Measurements from ENCODE around the gene ARID5A. TPM values are rescaled to one million over a fixed set of nuclear protein-coding genes. Genes with fewer than 3 reads are reported as not detected.

ARID5A gene
- total RNA-seq (100 to 1,000 TPM; 326 to 342 TPM), total RNA-seq (55.2 to 653 (median 164) reads per million in 172 experiments)
- 52.6 TPM for polyA plus RNA-seq (2013, experiment 1 of 2)
- 52.7 TPM for polyA plus RNA-seq (2013, experiment 2 of 2)

- Mint-ChIP-seq H3K36me3 (ENCODE audit: low read depth) (peaks cover 45% of the 10 kb centered on the region), H3K9me3 (no peaks in the 10 kb centered on the region), H3K4me1 (ENCODE audit: low read depth) (peaks cover 60% of the 10 kb centered on the region), H3K27me3 (no peaks in the 10 kb centered on the region), H3K27ac (peak within 1 kb of the TSS; percentile 99), H3K4me3 (peak within 1 kb of the TSS; percentile 99)
- no peaks in the 10 kb centered on the region for H3K27me3 ChIP-seq (ENCODE audit: control insufficient read depth in 1 of 2, insufficient read depth in 2 of 2, low read length in 2 of 2)
- TF ChIP-seq CTCF (IDR thresholded peaks at IDR 0.05): peak; percentile 53
- peak; percentile 88 to 95 (median 91) for DNase-seq
- peaks cover 76% of the 10 kb centered on the region for H3K4me1 ChIP-seq (ENCODE audit: insufficient read depth, low read length)
- ATAC-seq (ENCODE audit: poor library complexity): peak; percentile 48
- H3K4me3 ChIP-seq (ENCODE audit: low read length): peak within 1 kb of the TSS; percentile 90
- CTCF ChIA-PET: interaction anchor here (1.0 to 6.4 kb wide), 3 partner anchors 18 to 129 kb away, joined by 3 to 54 read pairs (median 3); no protein-coding TSS in a partner anchor
- intact Hi-C loops (cut with DNase I, micrococcal nuclease): loop anchor here (2.0 to 10.0 kb wide), 10 partner anchors 49 to 1108 kb away; partner anchors contain the start of genes DUSP2 (in 2 of the 2), KANSL3 (in 2 of the 2), CNNM3 (in 1 of the 2) and CNNM4 (in 1 of the 2)
- peaks cover 16% of the 10 kb centered on the region for H3K36me3 ChIP-seq (ENCODE audit: insufficient read depth, low read length)
- H3K27ac ChIP-seq (ENCODE audit: low read depth in 1 of 2, low read length in 2 of 2): peak within 1 kb of the TSS; percentile 88 to 99
- POLR2A ChIA-PET: interaction anchor here (0.6 to 7.1 kb wide), 32 partner anchors 8 to 1463 kb away, joined by 3 to 180 read pairs (median 7); partner anchors contain the start of genes ANKRD36C, ANKRD39, CNNM3 and DUSP2
- no peaks in the 10 kb centered on the region for H3K9me3 ChIP-seq (ENCODE audit: control insufficient read depth in 1 of 2, insufficient read depth in 1 of 2, low read length in 2 of 2)
These were observed at the start of gene ARID5A for GRCh38 chr2:96536445-96537065. Gene ARID5A (plus strand): TSS chr2:96536752. CDS start chr2:96536827, 75 bp downstream.

GRCh38 chr2:96489261-96489660 is 47.3 kb upstream of the ARID5A start:
- peaks cover 0 to 4% of the 10 kb centered on the region in 2 experiments for H3K9me3 ChIP-seq (ENCODE audit: control insufficient read depth in 1 of 2, insufficient read depth in 1 of 2, low read length in 2 of 2)
- no peak overlapping the region for H3K4me3 ChIP-seq (ENCODE audit: low read length)
- Mint-ChIP-seq H3K27ac (no peak overlapping the region), H3K4me3 (no peak overlapping the region), H3K9me3 (peaks cover 3% of the 10 kb centered on the region), H3K27me3 (no peaks in the 10 kb centered on the region), H3K4me1 (ENCODE audit: low read depth) (peaks cover 23% of the 10 kb centered on the region), H3K36me3 (ENCODE audit: low read depth) (peaks cover 1% of the 10 kb centered on the region)
- DNase-seq: no peak
- peaks cover 14% of the 10 kb centered on the region for H3K4me1 ChIP-seq (ENCODE audit: insufficient read depth, low read length)
- POLR2A ChIA-PET: no interaction called here
- CTCF ChIA-PET: no interaction called here
- H3K36me3 ChIP-seq (ENCODE audit: insufficient read depth, low read length): no peaks in the 10 kb centered on the region
- intact Hi-C loops (cut with DNase I, micrococcal nuclease): loop anchor here in 1 of 2 experiments (5.0 kb wide), 2 partner anchors 48 to 82 kb away; partner anchors contain the start of gene ARID5A
- no peak for TF ChIP-seq CTCF (IDR thresholded peaks at IDR 0.05)
- no peak for ATAC-seq (ENCODE audit: poor library complexity)
- H3K27me3 ChIP-seq (ENCODE audit: control insufficient read depth in 1 of 2, insufficient read depth in 2 of 2, low read length in 2 of 2): no peaks in the 10 kb centered on the region
- H3K27ac ChIP-seq (ENCODE audit: low read depth in 1 of 2, low read length in 2 of 2): no peak overlapping the region

GRCh38 chr2:96489663-96490062 is 46.9 kb upstream of the ARID5A start:
- H3K4me1 ChIP-seq (ENCODE audit: insufficient read depth, low read length): peaks cover 14% of the 10 kb centered on the region
- no peak for TF ChIP-seq CTCF (IDR thresholded peaks at IDR 0.05)
- intact Hi-C loops (cut with DNase I, micrococcal nuclease): loop anchor here in 1 of 2 experiments (5.0 kb wide), 2 partner anchors 48 to 82 kb away; partner anchors contain the start of gene ARID5A
- H3K4me1 Mint-ChIP-seq (ENCODE audit: low read depth): peaks cover 21% of the 10 kb centered on the region
- H3K4me3 Mint-ChIP-seq: no peak overlapping the region
- no peak overlapping the region for H3K4me3 ChIP-seq (ENCODE audit: low read length)
- no peaks in the 10 kb centered on the region for H3K27me3 Mint-ChIP-seq
- peaks cover 4% of the 10 kb centered on the region for H3K9me3 Mint-ChIP-seq
- no peak overlapping the region for H3K27ac ChIP-seq (ENCODE audit: low read depth in 1 of 2, low read length in 2 of 2)
- no peak for ATAC-seq (ENCODE audit: poor library complexity)
- H3K9me3 ChIP-seq (ENCODE audit: control insufficient read depth in 1 of 2, insufficient read depth in 1 of 2, low read length in 2 of 2): peaks cover 3 to 8% of the 10 kb centered on the region in 2 experiments
- no peaks in the 10 kb centered on the region for H3K36me3 ChIP-seq (ENCODE audit: insufficient read depth, low read length)
- ChIA-PET CTCF (no interaction called here), POLR2A (no interaction called here)
- H3K27me3 ChIP-seq (ENCODE audit: control insufficient read depth in 1 of 2, insufficient read depth in 2 of 2, low read length in 2 of 2): no peaks in the 10 kb centered on the region
- H3K36me3 Mint-ChIP-seq (ENCODE audit: low read depth): peaks cover 3% of the 10 kb centered on the region
- no peak overlapping the region for H3K27ac Mint-ChIP-seq
- DNase-seq: peak in 2 of 14 experiments; percentile 2 to 28

All from CD4-positive, alpha-beta T cell (primary cell).